Fibroblast of skin of left quadriceps (primary cell): ENCODE data around the gene DPPA3.
"Not testable (repeated sequence)": the region's sequence is repeated elsewhere in the genome, so short reads cannot be mapped to it uniquely, and the experiment has no call there.

Experiments
- DNase-seq, 2 experiments: peaks; one replicate each; pipeline ENCODE4 v3.0.0-alpha.2; 2013; ENCODE audit warnings: low read depth in 2 of 2

The DPPA3 gene

DNA sequence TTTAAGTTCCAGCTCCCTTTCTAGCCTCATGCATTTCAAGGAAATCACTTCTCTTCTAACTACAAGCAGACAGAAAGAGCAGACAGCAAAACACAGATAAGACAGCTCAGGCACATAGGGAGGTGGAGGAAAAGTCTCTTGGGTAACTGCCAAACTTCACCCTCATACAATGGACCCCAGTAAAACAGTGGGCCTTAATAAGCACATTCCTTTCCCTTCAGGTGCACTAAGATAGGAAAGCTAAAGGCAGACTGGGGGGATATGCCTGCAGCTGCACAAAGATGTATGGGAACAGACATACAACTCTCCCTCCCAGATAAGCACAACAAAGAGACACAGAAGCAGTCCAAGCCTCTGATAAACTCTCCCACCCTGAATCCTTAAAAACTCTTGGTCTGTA lies 19.8 kb downstream of the DPPA3 start:
- DNase-seq, result not testable (repeated sequence)

DNA sequence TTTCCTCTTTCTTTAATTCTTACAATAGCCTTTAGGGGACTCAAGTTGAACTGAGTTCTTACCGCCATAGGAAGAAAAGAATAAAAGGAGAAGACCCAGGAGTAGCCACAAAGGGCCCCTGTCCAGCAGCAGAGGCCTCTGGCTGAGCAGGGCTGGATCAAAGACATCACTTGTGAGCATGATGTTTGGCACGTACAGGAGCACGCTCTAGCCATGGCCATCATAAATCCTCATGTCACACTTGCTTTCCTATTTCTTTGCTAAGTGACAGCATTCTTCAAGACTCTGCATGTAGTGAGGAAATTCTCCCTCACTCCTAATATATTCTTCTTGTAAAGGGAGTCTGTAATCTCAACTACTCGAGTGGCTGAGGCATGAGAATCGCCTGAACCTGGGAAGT lies 20.3 kb downstream of the DPPA3 start:
- no peak for DNase-seq

DNA sequence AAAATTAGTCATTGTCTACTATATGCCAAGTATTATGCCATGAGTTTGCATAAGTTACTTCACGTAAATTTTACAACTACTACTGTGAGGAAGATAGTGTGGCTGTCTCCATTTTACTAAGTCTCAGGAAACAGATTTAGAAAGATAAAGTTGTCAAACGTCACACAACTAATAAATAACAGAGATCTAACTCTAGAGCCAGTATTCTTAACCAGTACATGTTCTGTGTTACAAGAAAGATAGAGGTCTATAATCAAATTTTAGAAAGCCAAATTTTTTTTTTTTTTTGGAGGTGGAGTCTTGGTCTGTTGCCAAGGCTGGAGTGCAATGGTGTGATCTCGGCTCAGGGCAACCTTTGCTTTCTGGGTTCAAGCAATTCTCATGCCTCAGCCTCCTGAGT lies 21.8 kb downstream of the DPPA3 start:
- DNase-seq, result no peak

DNA sequence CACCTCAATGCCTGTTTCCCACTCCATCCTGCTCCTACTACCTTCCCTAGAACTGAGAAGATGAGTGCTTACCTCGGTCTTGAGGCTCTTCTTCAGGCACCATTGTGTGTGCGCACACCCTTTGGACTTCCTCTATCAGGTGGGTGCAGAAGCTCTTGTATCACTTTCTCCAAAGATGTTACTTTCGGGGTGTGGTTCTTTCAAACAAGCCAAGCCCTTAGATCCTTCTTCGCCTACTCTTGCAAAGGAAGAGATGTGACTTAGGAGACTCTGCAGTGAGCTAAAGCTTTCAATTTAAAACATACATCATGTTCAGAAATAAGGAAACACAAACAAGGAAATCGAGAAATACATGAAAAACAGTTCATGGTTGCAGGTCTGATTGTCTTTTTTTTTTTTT lies 36.0 kb downstream of the DPPA3 start, which contains the start of gene CLEC4C:
CLEC4C (minus strand) TSS at position 130 of the 400 bp plus-strand sequence; CDS start at position 103, 27 bp downstream.
- DNase-seq, result no peak

DNA sequence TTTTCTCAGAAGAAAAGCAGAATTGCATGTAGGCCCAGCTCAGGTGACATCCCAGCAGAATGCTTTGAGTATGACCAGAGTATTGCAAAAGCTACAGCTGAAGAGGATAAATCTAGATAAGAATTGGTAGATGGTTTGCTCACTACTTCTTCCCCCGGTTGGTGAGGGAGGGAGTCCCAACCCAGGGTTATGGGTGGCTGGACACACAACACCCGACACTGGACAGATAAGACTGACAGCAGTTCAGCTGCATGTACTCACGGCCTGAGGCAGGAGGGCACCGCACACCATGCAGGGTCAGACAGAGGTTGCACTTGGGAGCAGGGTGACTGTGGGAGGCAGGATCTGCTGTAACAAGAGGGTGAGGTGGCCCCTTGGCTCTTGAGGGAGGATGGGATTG lies 37.6 kb downstream of the DPPA3 start:
- DNase-seq, result no peak

DNA sequence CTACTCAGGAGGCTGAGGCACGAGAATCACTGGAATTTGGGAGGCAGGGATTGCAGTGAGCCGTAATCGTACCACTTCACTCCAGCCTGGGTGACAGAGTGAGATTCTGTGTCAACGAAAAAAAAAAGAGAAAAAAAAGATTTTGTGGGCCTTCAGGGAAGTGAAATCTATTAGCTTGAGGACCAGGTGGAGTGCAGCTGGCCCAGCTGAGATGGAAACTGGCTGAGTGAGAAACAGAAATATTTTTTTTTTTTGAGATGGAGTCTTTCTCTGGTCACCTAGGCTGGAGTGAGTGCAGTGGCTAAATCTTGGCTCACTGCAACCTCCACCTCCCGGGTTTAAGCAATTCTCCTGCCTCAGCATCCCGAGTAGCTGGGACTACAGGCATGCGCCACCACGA lies 38.2 kb downstream of the DPPA3 start:
- no peak for DNase-seq

DNA sequence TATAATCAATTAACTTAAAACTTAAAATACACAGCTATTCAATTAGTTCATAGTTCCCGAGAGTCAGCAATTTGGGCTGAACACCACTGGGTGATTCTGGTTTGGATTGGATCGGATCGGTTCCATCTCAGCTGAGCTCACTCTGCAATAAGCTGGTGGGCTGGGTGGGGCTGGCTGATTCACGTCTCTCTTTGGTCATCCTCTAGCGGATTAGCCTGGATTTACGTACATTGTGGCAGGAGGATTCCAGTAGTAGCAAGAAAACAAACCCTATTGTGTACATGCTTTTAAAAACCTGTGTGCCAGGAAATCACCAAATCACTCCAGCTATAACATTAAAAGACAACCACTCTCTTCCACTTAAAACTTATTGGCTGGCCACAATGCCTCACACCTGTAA lies 39.1 kb downstream of the DPPA3 start:
- DNase-seq, result no peak

GRCh38 chr12:7751394-7751793 lies 40.2 kb downstream of the DPPA3 start:
- no peak for DNase-seq

DNA sequence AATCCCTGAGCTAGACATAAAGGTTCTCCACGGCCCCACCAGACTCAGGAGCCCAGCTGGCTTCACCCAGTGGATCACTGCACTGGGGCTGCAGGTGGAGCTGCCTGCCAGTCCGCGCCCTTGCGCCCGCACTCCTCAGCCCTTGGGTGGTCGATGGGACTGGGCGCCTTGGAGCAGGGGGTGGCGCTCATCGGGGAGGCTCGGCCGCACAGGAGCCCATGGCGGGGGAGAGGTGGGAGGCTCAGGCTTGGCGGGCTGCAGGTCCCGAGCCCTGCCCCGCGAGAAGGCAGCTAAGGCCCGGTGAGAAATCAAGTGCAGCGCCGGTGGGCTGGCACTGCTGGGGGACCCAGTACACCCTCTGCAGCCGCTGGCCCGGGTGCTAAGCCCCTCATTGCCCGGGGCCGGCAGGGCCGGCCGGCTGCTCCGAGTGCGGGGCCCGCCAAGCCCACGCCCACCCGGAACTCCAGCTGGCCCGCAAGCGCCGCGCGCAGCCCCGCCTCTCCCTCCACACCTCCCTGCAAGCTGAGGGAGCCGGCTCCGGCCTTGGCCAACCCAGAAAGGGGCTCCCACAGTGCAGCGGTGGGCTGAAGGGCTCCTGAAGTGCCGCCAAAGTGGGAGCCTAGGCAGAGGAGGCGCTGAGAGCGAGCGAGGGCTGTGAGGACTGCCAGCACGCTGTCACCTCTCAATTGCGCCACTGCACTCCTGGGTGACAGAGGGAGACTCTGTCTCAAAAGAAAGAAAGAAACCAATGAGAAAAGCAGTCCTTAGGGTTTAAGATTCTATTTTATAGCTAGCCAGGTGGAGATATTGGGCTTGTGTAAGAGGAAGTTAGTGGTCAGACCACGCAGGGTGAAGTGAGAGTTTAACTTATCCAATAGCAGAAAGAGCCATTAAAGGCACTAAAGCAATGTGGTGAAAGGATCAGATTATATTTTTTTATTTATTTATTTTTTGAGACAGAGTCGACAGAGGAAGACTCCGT lies 41.0 kb downstream of the DPPA3 start:
- DNase-seq, result not testable (repeated sequence)

DNA sequence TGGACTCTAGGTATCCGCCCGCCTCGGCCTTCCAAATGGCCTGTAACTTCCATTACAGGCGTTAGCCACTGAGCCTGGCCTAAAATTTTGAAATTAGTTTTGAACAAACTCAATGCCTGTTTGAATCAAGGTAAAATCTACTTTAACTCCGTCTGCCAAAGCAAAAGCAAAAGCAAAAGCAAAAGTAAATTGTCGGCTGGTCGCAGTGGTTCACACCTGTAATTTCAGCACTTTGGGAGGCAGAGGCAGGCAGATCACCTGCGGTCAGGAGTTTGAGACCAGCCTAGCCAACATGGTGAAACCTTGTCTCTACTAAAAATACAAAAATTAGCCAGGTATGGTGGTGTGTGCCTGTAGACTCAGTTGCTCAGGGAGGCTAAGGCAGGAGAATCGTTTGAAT lies 44.4 kb downstream of the DPPA3 start:
- DNase-seq, result not testable (repeated sequence)

GRCh38 chr12:7756993-7757392 lies 45.8 kb downstream of the DPPA3 start:
- DNase-seq, result no peak

DNA sequence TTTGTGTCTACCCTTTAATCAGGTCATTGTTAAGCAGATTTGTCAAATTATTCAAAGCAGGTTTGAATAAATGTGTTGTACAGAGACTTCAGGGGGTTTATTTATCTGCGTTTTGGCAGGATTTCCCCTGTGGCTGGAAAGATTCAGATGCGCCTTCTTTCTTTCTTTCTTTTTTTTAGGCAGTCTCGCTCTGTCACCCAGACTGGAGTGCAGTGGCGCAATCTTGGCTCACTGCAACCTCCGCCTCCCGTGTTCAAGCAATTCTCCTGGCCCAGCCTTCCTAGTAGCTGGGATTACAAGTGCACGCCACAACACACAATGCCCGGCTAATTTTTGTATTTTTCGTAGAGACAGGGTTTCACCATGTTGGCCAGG lies 47.5 kb downstream of the DPPA3 start:
- no peak for DNase-seq
